Bronchial epithelial cell (primary cell): ENCODE measurements around the gene UVRAG. TPM values are rescaled to one million over a fixed set of nuclear protein-coding genes. Genes with fewer than 3 reads are reported as not detected.

Experiments
- DNase-seq: peaks from one replicate; pipeline ENCODE4 v3.0.0-alpha.2; 2010; ENCODE audit warnings: low read depth
- FAIRE-seq: peaks from 2 replicates; lab custom pipeline; 2011; peaks lifted over from hg19 to GRCh38; lab: Jason Lieb, UNC
- H3K27me3 ChIP-seq: 2 replicates; pipeline ENCODE4 v1.5.1; 2011; ENCODE audit warnings: low read length; ENCODE audit not compliant: control insufficient read depth, insufficient read depth
- H3K36me3 ChIP-seq: 2 replicates; pipeline ENCODE4 v1.5.1; 2011; ENCODE audit warnings: low read length; ENCODE audit not compliant: control insufficient read depth, insufficient read depth
- H3K4me3 ChIP-seq: 2 replicates; pipeline ENCODE4 v1.5.1; 2011; ENCODE audit warnings: mild to moderate bottlenecking, low read depth, low read length, control low read depth
- CTCF ChIP-seq: IDR thresholded peaks from 2 replicates; pipeline ENCODE4 v1.5.1; 2011; ENCODE audit warnings: mild to moderate bottlenecking, moderate library complexity, low read length, control low read depth, inconsistent platforms; ENCODE audit not compliant: insufficient read depth, severe bottlenecking
- total RNA-seq: library from RNA; depleted of rRNA; stranded (reverse); fragments of >200 nt; gene quantifications from 2 replicates; pipeline ENCODE4 v1.2.1, GENCODE V29; 2014

Gene UVRAG
- total RNA-seq, 1 donor from 2014 or later: 11.1 TPM

- Histone ChIP-seq H3K36me3 (no peaks in the 10 kb centered on the region), H3K4me3 (no peak overlapping the region), H3K27me3 (no peaks in the 10 kb centered on the region)
- no peak for DNase-seq
- no peak for FAIRE-seq
- TF ChIP-seq CTCF: no peak
These were observed 288.4 kb downstream of the UVRAG start for GRCh38 chr11:76103460-76103859.

GRCh38 chr11:76104285-76104684 lies 289.3 kb downstream of the UVRAG start:
- no peak for TF ChIP-seq CTCF
- no peaks in the 10 kb centered on the region for H3K36me3 ChIP-seq
- DNase-seq (no peak), FAIRE-seq (no peak)
- H3K4me3 ChIP-seq: no peak overlapping the region
- H3K27me3 ChIP-seq: no peaks in the 10 kb centered on the region

DNA sequence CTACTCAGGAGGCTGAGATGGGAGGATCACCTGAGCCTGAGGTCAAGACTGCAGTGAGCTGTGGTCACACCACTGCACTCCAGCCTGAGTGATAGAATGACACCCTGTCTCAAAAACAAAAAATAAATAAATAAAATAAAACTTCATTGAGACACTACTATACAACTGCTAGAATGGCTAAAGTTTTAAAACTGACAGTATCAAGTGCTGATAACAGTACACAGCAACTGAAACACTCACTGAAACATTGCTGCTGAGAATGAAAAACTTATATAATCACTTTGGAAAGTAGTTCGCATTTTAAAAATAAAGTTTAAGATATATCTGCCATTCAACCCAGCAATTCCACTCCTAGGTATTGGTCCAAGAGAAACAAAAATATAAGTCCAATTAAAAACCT lies 290.6 kb downstream of the UVRAG start:
- H3K4me3 ChIP-seq: no peak overlapping the region
- TF ChIP-seq CTCF: no peak
- DNase-seq (no peak), FAIRE-seq (no peak)
- H3K36me3 ChIP-seq: no peaks in the 10 kb centered on the region
- H3K27me3 ChIP-seq: no peaks in the 10 kb centered on the region

GRCh38 chr11:76107971-76108370 lies 293.0 kb downstream of the UVRAG start:
- no peaks in the 10 kb centered on the region for H3K36me3 ChIP-seq
- FAIRE-seq (no peak), DNase-seq (no peak)
- H3K4me3 ChIP-seq: no peak overlapping the region
- no peak for TF ChIP-seq CTCF
- no peaks in the 10 kb centered on the region for H3K27me3 ChIP-seq

DNA sequence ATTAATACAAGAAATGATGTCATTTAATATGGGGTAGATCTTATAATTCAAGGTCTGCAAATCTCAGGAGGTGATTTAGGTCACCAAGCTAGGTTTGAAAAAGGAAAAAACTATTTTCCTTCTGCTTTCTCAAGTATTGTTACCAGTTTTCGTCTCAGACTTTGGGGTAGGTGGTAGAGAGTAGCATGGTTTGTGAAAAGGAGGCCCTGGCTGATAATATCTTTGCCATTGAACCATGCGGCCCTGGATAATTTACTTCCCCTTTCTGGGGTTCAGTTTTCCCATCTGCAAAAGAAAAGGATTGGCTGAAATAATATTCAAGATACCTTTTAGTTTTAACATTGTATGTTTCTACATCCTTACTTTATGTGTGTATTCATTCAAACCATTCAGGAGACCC lies 299.2 kb downstream of the UVRAG start:
- no peak for TF ChIP-seq CTCF
- Histone ChIP-seq H3K27me3 (no peaks in the 10 kb centered on the region), H3K36me3 (no peaks in the 10 kb centered on the region), H3K4me3 (no peak overlapping the region)
- DNase-seq (no peak), FAIRE-seq (no peak)

DNA sequence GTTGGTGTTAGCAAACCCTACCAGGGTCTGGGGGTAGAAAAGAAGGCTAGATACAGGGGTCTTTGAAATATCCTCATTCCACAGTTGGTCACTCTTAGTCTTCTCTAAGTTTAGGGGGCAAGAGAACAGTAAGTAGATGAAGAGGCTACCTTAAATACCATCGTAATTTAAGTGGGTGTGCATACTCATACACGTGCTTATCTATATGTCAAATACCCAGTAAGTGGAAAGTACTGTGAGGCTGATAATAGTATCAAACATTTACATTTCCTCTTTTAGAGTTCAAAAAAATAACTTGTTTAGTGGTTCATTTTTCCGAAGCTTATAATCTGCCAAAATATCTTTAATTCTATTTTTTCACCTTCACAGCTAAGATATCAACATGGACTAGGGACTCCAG lies 300.5 kb downstream of the UVRAG start:
- DNase-seq: no peak
- Histone ChIP-seq H3K4me3 (no peak overlapping the region), H3K27me3 (no peaks in the 10 kb centered on the region), H3K36me3 (no peaks in the 10 kb centered on the region)
- no peak for FAIRE-seq
- TF ChIP-seq CTCF: no peak
